Pancreas (tissue), 10 donors: ENCODE data around the gene UNC5CL. TPM values are rescaled to one million over a fixed set of nuclear protein-coding genes. Genes with fewer than 3 reads are reported as not detected.
A peak's percentile ranks its signal among the peaks of the same experiment; 100 is the strongest.

ENCODE experiments used
- ATAC-seq, 4 donors: fragments of 200-7000 bp; cut with Tn5 transposase; one replicate each; pipeline versions ENCODE4 v1.8.0 to v1.9.1; 2020; ENCODE audit warnings: mild to moderate bottlenecking in 4 of 4, moderate library complexity in 4 of 4
- DNase-seq, 6 donors: peaks; one replicate each; pipeline ENCODE4 v3.0.0-alpha.2; 2020
- FAIRE-seq: peaks from 2 replicates; lab custom pipeline; 2012; peaks lifted over from hg19 to GRCh38; lab: Jason Lieb, UNC
- H3K27ac ChIP-seq, 4 donors: fragments of 200-600 bp; sonication (generic); 1 replicate in 3 of 4; 2 replicates in 1 of 4; pipeline versions ENCODE4 v1.5.0 to v1.8.0; 2020
- H3K27me3 ChIP-seq, 4 donors: fragments of 200-600 bp; one replicate each; pipeline ENCODE4 v1.8.0; 2021
- H3K36me3 ChIP-seq, 3 donors: fragments of 200-600 bp; sonication (generic) in 1 of 3; one replicate each; pipeline versions ENCODE4 v1.5.0 to v1.8.0; 2020 to 2021
- H3K4me1 ChIP-seq, 3 donors: fragments of 200-600 bp; one replicate each; pipeline ENCODE4 v1.8.0; 2021
- H3K4me3 ChIP-seq, 4 donors: fragments of 200-600 bp; sonication (generic) in 2 of 4; one replicate each; pipeline versions ENCODE4 v1.5.0 to v1.8.0; 2020 to 2021
- H3K9me3 ChIP-seq, 4 donors: fragments of 200-600 bp; one replicate each; pipeline ENCODE4 v1.8.0; 2021
- WGBS, 2 donors: extraction: QIAGEN DNeasy Blood & Tissue Kit; methylation state at CpG; one replicate each; pipeline ENCODE4 v1.1.7; 2013; 5-methylcytosine and 5-hydroxymethylcytosine counted together
- intact Hi-C, 3 donors: fragments of 100-400 bp; cut with DNase I; formaldehyde crosslinking; loops; one replicate each; pipeline versions ENCODE4 v1.11.1 to v1.14.2; 2022
- polyA plus RNA-seq, 2 donors: library from polyadenylated mRNA; stranded (reverse); fragments of 200-250 nt; gene quantifications; one replicate each; pipeline ENCODE4 v1.2.3, GENCODE V29; 2013
- total RNA-seq, 6 donors: library from RNA; stranded (reverse); fragmentation: NEBNext Ultra II Directional in 4 of 6; extraction: Animal tissue kit (Norgen Biotek cat#: 25700) in 4 of 6; gene quantifications; one replicate each; pipeline versions ENCODE4 v1.2.1 to v1.2.4, GENCODE V29; 2021 to 2023
- TF ChIP-seq, protein P1 (sequence below), 4 donors: fragments of 200-600 bp; sonication (generic) in 3 of 4; IDR thresholded peaks; one replicate each; pipeline versions ENCODE4 v1.5.0 to v1.8.0; 2021; ENCODE audit warnings: antibody characterized with exemption in 4 of 4
- donor health status: healthy with polysubstance abuse.
- donor health status: DM: no; HTN: no; CAD: no; lungs with moderate emphysema.
- donor health status: DM: no; HTN: no; CAD: no.
- donor health status: control.
- donor health status: control.
- donor health status: Bipolar disorder and iron deficiency.
- donor health status: DM: yes; HTN: yes; CAD: no.
- donor health status: DM: no; HTN: no; CAD: no.
- donor health status: DM: no; HTN: no; CAD: no.
- donor health status: DM: yes; HTN: yes; CAD: no.

Gene UNC5CL
- total and polyA plus RNA-seq, 8 donors, result 7.2 to 40.6 (median 23.2) TPM

DNA sequence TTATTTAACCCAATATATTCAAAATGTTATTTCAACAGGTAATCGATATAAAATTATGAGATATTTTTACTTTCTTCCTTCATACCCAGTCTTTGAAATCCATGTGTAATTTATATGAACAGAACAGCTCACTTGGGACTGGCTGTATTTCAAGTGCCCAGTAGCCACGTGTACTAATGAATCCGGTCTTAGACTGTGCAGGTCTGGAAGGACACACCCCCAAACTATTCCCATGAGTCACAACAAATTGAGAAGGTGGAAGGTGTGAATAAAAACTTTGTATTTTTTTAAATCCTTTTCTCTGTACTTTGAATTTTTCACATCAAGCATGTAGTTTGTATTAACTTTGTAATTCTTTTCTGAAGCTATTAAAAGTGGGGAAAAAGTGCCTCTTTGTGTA, 2.8 kb downstream of the UNC5CL start:
- Histone ChIP-seq H3K27me3 (no peaks in the 10 kb centered on the region), H3K9me3 (no peaks in the 10 kb centered on the region), H3K4me1 (peaks cover 31 to 48% (median 36%) of the 10 kb centered on the region in 3 donors), H3K4me3 (peak overlapping the region in 1 of 4 donors; percentile 69), H3K36me3 (peaks cover 0 to 7% (median 0%) of the 10 kb centered on the region in 3 donors), H3K27ac (peak overlapping the region in 1 of 4 donors; percentile 88)
- TF ChIP-seq, protein P1, sequence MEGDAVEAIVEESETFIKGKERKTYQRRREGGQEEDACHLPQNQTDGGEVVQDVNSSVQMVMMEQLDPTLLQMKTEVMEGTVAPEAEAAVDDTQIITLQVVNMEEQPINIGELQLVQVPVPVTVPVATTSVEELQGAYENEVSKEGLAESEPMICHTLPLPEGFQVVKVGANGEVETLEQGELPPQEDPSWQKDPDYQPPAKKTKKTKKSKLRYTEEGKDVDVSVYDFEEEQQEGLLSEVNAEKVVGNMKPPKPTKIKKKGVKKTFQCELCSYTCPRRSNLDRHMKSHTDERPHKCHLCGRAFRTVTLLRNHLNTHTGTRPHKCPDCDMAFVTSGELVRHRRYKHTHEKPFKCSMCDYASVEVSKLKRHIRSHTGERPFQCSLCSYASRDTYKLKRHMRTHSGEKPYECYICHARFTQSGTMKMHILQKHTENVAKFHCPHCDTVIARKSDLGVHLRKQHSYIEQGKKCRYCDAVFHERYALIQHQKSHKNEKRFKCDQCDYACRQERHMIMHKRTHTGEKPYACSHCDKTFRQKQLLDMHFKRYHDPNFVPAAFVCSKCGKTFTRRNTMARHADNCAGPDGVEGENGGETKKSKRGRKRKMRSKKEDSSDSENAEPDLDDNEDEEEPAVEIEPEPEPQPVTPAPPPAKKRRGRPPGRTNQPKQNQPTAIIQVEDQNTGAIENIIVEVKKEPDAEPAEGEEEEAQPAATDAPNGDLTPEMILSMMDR (IDR thresholded peaks at IDR 0.05), result no peak
- DNase-seq (peak in 1 of 6 donors; percentile 51), ATAC-seq (peak in 3 of 4 donors; percentile 31 to 41 (median 37)), FAIRE-seq (no peak)
- WGBS, 2 donors, result 29% methylated on average over 3 of the region's 3 CpGs
- intact Hi-C loops, result loop anchor here in 1 of 3 donors (10.0 kb wide), 1 partner anchor 141 kb away; no protein-coding TSS in a partner anchor

DNA sequence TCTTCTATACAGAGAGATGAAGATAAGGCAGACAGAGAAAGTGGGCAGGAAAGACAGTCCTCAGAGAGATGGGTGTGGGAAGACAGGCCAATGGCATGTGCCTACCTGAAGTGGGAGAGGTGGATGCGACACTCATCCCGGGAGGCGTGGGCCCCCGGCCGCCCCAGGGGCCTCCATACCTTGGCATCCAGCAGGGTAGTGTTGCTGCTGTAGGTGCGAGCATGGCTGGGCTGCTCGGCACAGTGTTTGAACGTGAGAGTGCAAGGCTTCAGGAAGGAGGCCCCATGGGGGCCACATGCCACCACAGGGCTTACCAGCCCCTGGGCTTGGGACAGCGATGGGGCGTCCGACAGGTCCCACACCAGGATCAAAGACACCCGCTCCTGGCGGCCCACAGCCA, 5.2 kb downstream of the UNC5CL start:
- no peak for ATAC-seq
- DNase-seq, result no peak
- WGBS, 2 donors, result 88 to 91% methylated on average over 13 of the region's 13 CpGs
- Histone ChIP-seq H3K27me3 (no peaks in the 10 kb centered on the region), H3K36me3 (peaks cover 0 to 7% (median 0%) of the 10 kb centered on the region in 3 donors), H3K4me3 (no peak overlapping the region), H3K27ac (no peak overlapping the region), H3K4me1 (peaks cover 13 to 45% (median 26%) of the 10 kb centered on the region in 3 donors), H3K9me3 (no peaks in the 10 kb centered on the region)
- intact Hi-C loops, result loop anchor here in 2 of 3 donors (5.0 to 10.0 kb wide), 2 partner anchors 34 to 139 kb away; no protein-coding TSS in a partner anchor
- FAIRE-seq, result no peak
- TF ChIP-seq, protein P1 (IDR thresholded peaks at IDR 0.05), result no peak

DNA sequence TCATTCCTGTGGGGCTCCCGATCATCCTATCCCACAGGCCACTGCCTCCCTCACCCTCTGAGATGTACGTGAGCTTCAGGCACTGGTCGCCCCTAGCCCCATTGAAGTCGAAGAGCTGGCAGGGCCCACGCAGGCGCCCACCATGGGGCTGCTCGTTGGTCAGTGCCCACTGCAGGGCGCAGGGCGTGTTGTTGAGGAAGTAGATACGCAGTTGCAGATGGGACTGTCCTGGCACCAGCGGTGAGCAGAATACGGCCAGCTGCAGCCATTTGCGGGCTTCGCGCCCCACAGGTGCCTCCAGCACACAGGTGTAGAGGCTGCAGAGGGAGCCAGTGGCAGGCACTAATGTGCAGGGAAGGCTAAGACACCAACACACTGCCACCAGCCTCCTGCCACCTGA, 6.2 kb downstream of the UNC5CL start:
- TF ChIP-seq, protein P1 (IDR thresholded peaks at IDR 0.05), result no peak
- intact Hi-C loops, result loop anchor here in 2 of 3 donors (5.0 to 10.0 kb wide), 2 partner anchors 34 to 138 kb away; no protein-coding TSS in a partner anchor
- FAIRE-seq (no peak), DNase-seq (peak in 1 of 6 donors; percentile 57), ATAC-seq (no peak)
- Histone ChIP-seq H3K36me3 (peaks cover 0 to 7% (median 0%) of the 10 kb centered on the region in 3 donors), H3K9me3 (no peaks in the 10 kb centered on the region), H3K27ac (no peak overlapping the region), H3K4me3 (no peak overlapping the region), H3K4me1 (peaks cover 13 to 52% (median 28%) of the 10 kb centered on the region in 3 donors), H3K27me3 (no peaks in the 10 kb centered on the region)
- WGBS, 2 donors, result 93 to 94% methylated on average over 15 of the region's 15 CpGs

DNA sequence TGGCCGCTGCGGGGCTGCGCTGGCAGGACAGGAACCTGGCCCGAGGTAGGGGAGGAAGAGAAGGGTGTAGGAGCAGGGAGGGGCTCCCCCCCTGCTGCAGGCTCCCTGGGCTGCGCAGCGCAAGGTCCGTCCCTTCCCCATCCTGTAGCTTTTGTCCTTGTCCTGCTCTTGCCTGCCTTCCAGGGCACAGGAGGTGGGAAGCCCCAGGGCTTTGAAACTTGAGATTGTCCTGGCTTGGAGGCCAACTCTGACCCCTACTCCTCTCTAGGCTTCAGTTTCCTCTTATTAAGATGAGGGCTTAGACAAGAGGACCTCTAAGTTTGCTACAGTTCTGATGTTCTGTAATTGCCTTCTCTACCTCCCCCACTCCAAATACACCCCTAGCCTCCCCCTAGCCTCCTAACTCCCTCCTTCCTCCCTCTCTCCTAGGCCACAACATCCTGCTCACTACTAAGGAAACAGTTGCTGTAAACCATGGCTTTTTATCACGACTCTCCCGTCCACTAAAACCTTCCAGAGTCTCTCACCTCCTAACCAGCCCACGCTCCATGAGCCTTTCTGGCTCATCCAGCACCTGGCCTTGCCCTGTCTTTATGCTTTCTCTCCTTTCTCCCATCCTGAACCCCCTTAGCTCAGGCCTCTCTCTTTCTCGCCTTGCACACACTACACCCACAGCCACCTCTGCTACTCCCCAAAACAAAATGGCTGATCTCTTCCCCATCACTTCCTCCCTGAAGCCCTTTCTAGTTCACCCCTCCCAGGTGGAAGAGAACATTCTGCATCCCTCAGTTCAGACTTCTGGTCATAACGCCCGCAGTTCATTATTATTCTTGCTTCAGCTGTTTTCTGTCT, 10.2 kb downstream of the UNC5CL start:
- Histone ChIP-seq H3K36me3 (peaks cover 0 to 1% (median 0%) of the 10 kb centered on the region in 3 donors), H3K4me1 (peaks cover 0 to 25% (median 6%) of the 10 kb centered on the region in 3 donors), H3K9me3 (no peaks in the 10 kb centered on the region), H3K27ac (peak overlapping the region; percentile 83 to 91 (median 86)), H3K27me3 (no peaks in the 10 kb centered on the region), H3K4me3 (peak overlapping the region in 3 of 4 donors; percentile 37 to 51 (median 43))
- no peak for FAIRE-seq
- peak; percentile 68 to 73 (median 71) for ATAC-seq
- peak in 2 of 6 donors; percentile 45 to 55 for DNase-seq
- WGBS, 2 donors, result 36% methylated on average over 13 of the region's 13 CpGs
- intact Hi-C loops, result loop anchor here in 2 of 3 donors (10.0 kb wide), 1 partner anchor 134 kb away; no protein-coding TSS in a partner anchor
- TF ChIP-seq, protein P1 (IDR thresholded peaks at IDR 0.05), result no peak
